HG03439 (cell line): Measurements from ENCODE around the gene POLR2C.

Source experiments
- ATAC-seq: cut with Tn5 transposase; IDR thresholded peaks from one replicate; pipeline ENCODE4 v1.9.1; 2021; ENCODE audit warnings: mild to moderate bottlenecking, moderate library complexity; ENCODE audit not compliant: unreplicated experiment

The POLR2C gene

DNA sequence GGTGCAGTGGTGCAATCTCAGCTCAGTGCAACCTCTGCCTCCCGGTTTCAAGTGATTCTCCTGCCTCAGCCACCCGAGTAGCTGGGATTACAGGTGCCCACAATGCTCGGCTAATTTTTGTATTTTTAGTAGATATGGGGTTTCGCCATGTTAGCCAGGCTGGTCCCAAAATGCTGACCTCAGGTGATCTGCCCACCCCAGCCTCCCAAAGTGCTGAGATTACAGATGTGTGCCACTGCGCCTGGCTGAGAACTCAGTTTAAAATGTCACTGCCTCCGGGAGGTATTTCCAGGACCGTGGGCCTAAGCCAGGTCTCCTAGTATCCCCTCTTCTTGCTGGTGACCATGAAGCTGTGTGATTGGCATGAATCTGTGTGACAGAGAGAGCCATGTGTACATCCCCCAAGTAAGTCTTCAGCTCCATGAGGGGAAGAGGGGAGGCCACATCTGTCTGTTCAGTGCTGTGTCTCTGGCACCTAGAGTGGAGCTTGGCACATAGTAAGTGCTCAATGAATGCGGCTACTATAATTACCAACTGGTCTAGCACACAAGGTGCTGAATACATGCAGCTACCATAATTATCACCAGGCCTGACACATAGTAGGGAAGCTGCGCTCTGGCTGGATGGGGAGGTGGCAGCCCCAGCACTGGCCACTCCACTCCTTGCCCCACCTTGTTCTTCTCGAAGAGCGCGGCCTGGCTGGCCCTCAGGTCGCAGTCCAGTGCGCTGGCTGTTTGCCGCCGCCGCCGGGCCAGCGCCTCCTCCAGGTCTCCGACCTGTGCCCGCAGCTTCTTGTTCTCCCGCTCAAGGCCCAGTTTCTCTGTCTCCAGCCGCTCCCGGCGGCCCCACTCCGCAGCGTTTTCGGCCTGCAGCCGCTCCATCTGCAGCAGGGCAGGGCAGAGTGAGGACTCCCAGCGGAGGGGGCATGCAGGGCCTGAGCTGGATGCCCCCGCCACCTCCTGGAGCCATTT lies 55.2 kb downstream of the POLR2C start:
- ATAC-seq: no peak

DNA sequence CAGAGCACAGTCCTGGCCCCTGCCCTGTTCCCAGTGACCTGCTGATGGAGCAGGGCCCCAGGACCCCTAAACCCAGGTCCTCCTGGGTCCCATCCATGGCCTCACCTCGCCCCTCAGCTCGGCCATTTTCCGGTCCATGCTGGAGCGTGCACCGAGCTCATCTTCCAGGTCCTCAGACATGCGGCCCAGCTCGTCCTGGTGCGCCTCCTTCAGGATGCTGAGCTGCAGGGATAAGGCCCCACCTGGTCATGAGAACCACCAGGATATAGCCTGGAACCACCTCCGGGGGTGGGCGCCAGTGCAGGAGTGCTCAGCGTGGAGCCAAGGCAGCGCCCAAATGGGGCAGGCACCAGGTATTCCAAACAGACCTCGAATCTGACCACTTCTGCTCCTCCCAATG lies 56.0 kb downstream of the POLR2C start:
- no peak for ATAC-seq

- ATAC-seq: no peak
Measured at GRCh38 chr16:57518922-57519321, 56.4 kb downstream of the POLR2C start.

- no peak for ATAC-seq
Measured at GRCh38 chr16:57519796-57520360, 57.4 kb downstream of the POLR2C start.
